Psoas muscle (tissue), 8 donors: ENCODE data around the gene ANKRD11. TPM values are rescaled to one million over a fixed set of nuclear protein-coding genes. Genes with fewer than 3 reads are reported as not detected.

Experiments used
- ATAC-seq, 4 donors: fragments of 200-7000 bp; cut with Tn5 transposase; one replicate each; pipeline ENCODE4 v1.9.1; 2020; ENCODE audit warnings: moderate library complexity in 3 of 4, mild to moderate bottlenecking in 2 of 4
- DNase-seq, 2 donors: peaks; one replicate each; pipeline ENCODE4 v3.0.0-alpha.2; 2020
- H3K27ac ChIP-seq: fragments of 200-600 bp; one replicate; pipeline ENCODE4 v1.8.0; 2022
- H3K27me3 ChIP-seq, 3 donors: fragments of 200-600 bp in 1 of 3; one replicate each; pipeline versions ENCODE4 v1.6.1 to v1.8.0; 2013 to 2022; ENCODE audit warnings: low read length in 2 of 3, mild to moderate bottlenecking in 2 of 3, moderate library complexity in 1 of 3; ENCODE audit not compliant: insufficient read depth in 3 of 3
- H3K36me3 ChIP-seq, 2 donors: fragments of 200-600 bp in 1 of 2; one replicate each; pipeline versions ENCODE4 v1.6.1 to v1.8.0; 2013 to 2022; ENCODE audit warnings: low read depth in 1 of 2, mild to moderate bottlenecking in 1 of 2, moderate library complexity in 1 of 2; ENCODE audit not compliant: insufficient read depth in 1 of 2
- H3K4me1 ChIP-seq: fragments of 200-600 bp; one replicate; pipeline ENCODE4 v1.8.0; 2022
- H3K4me3 ChIP-seq: fragments of 200-600 bp; one replicate; pipeline ENCODE4 v1.8.0; 2022; ENCODE audit warnings: mild to moderate bottlenecking
- H3K9me3 ChIP-seq: fragments of 200-600 bp; one replicate; pipeline ENCODE4 v1.8.0; 2022
- CTCF ChIP-seq: fragments of 200-600 bp; IDR thresholded peaks from one replicate; pipeline ENCODE4 v1.8.0; 2022; ENCODE audit warnings: antibody characterized with exemption
- WGBS, 3 donors: extraction: QIAGEN DNeasy Blood & Tissue Kit; methylation state at CpG; one replicate each; pipeline versions ENCODE4 v1.1.6 to v1.1.7; 2013; 5-methylcytosine and 5-hydroxymethylcytosine counted together
- intact Hi-C, 2 donors: fragments of 100-400 bp; cut with DNase I; formaldehyde crosslinking; loops; one replicate each; pipeline versions ENCODE4 v1.11.0 to v1.14.2; 2022
- polyA plus RNA-seq, 3 donors: library from polyadenylated mRNA; stranded (reverse); fragments of 200-250 nt; gene quantifications; one replicate each; pipeline ENCODE4 v1.2.3, GENCODE V29; 2013
- total RNA-seq, 4 donors: library from RNA; stranded (reverse); fragmentation: NEBNext Ultra II Directional in 2 of 4; extraction: Animal tissue kit (Norgen Biotek cat#: 25700) in 2 of 4; gene quantifications; one replicate each; pipeline versions ENCODE4 v1.2.1 to v1.2.4, GENCODE V29; 2021 to 2023
- donor health status: healthy with polysubstance abuse.
- donor health status: DM: no; HTN: no; CAD: no; lungs with moderate emphysema.
- donor health status: Bipolar disorder and iron deficiency.
- donor health status: healthy.
- donor health status: DM: yes; HTN: yes; CAD: no.
- donor health status: DM: no; HTN: no; CAD: no.
- donor health status: DM: no; HTN: no; CAD: no.
- donor health status: DM: yes; HTN: yes; CAD: no.

The ANKRD11 gene
- total and polyA plus RNA-seq, 7 donors, result 22.3 to 72.8 (median 57.2) TPM

DNA sequence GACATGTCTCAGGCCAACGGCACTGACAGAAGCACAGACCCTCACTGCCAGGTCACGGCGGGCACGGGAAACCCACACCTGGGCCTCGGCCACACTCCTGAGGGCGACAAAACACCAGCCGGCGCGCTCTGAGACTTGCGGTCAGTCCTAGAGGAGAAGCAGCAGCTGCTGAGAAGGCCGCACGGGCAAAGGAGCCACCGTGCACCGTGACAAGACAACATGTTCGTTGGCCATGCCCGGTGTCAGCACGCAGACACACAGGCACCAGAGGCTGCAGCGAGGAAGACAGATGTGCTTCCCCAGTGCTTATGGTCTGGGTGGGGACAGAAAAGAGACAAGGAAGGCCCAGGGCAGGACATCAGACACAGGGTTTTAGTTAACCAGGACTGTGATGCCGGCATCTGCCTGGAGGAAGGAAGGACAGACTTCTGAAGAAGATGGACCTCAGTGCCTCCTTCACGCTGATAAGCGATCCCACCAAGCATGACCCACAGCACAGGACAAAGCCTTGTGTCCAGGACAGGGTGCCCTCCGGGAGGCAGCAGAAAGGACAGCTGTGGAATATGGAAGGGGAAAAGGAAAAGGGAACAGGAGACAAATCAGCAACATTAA, 84.0 kb downstream of the ANKRD11 start:
- Histone ChIP-seq H3K27ac (peak overlapping the region; percentile 83), H3K9me3 (no peaks in the 10 kb centered on the region), H3K27me3 (no peaks in the 10 kb centered on the region), H3K36me3 (no peaks in the 10 kb centered on the region), H3K4me1 (peaks cover 82% of the 10 kb centered on the region), H3K4me3 (no peak overlapping the region)
- peak; percentile 12 for TF ChIP-seq CTCF
- intact Hi-C loops, result no loop called here
- DNase-seq (peak; percentile 72 to 80), ATAC-seq (peak; percentile 68 to 84 (median 76))
- WGBS, 3 donors, result 29 to 51% (median 34%) methylated on average over 22 of the region's 22 CpGs

DNA sequence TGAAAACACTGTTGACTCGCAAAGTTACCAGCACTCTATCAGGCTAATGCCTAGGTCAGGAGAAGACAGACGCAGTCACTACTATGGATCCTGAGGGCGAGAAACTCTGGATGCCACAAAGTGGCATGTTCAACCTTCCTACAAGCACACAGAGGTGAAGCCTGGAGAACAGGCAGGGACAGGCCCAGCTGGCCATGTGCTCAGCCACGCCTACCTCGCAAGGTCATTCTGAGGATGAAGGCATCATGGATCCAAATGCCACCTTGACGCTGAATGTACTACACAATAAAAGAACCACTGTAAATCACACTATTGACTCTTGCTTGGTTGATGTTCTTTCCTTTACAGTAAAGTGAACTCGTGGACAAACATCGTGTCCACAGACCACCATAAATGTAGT, 85.8 kb downstream of the ANKRD11 start:
- no peaks in the 10 kb centered on the region for H3K36me3 ChIP-seq
- intact Hi-C loops, result no loop called here
- DNase-seq, result no peak

GRCh38 chr16:89402962-89403361, 87.4 kb downstream of the ANKRD11 start:
- intact Hi-C loops, result no loop called here
- DNase-seq, result no peak
- Histone ChIP-seq H3K4me1 (peaks cover 51% of the 10 kb centered on the region), H3K4me3 (no peak overlapping the region), H3K27me3 (no peaks in the 10 kb centered on the region), H3K36me3 (no peaks in the 10 kb centered on the region), H3K9me3 (no peaks in the 10 kb centered on the region), H3K27ac (no peak overlapping the region)
- no peak for ATAC-seq
- 84 to 90% (median 87%) methylated on average over 17 of the region's 17 CpGs for WGBS, 3 donors
- no peak for TF ChIP-seq CTCF

More for the DNA sequence above, 85.8 kb downstream of the ANKRD11 start:
- Histone ChIP-seq H3K4me3 (no peak overlapping the region), H3K27ac (peak overlapping the region; percentile 83), H3K4me1 (peaks cover 65% of the 10 kb centered on the region), H3K27me3 (no peaks in the 10 kb centered on the region), H3K9me3 (no peaks in the 10 kb centered on the region)
- ATAC-seq, result peak; percentile 36 to 56 (median 48)
- 62 to 67% (median 67%) methylated on average over 8 of the region's 8 CpGs for WGBS, 3 donors
- TF ChIP-seq CTCF, result no peak

GRCh38 chr16:89401641-89402445, 88.5 kb downstream of the ANKRD11 start:
- Histone ChIP-seq H3K9me3 (no peaks in the 10 kb centered on the region), H3K4me3 (no peak overlapping the region), H3K27me3 (no peaks in the 10 kb centered on the region), H3K36me3 (no peaks in the 10 kb centered on the region), H3K27ac (no peak overlapping the region), H3K4me1 (peaks cover 42% of the 10 kb centered on the region)
- DNase-seq (peak in 1 of 2 donors; percentile 30), ATAC-seq (no peak)
- WGBS, 3 donors, result 76 to 80% (median 80%) methylated on average over 27 of the region's 27 CpGs
- intact Hi-C loops, result no loop called here
- no peak for TF ChIP-seq CTCF
